Adrenal gland (tissue), 5 donors: Measurements from ENCODE around the gene KCNAB2.

Experiments
- POLR2A ChIP-seq, 2 donors: fragments of 450-650 bp; IDR thresholded peaks; one replicate each; pipeline ENCODE4 v1.6.1; 2017; ENCODE audit warnings: antibody characterized with exemption in 2 of 2, mild to moderate bottlenecking in 2 of 2, moderate library complexity in 1 of 2
- TF ChIP-seq, protein P1 (sequence below), 6 experiments: fragments of 450-650 bp in 4 of 6; fragments of 200-600 bp in 2 of 6; sonication (generic) in 1 of 6; IDR thresholded peaks; 1 replicate in 5 of 6; 2 replicates in 1 of 6; pipeline versions ENCODE4 v1.5.1 to v1.8.0; 2016 to 2021; ENCODE audit warnings: antibody characterized with exemption in 6 of 6, mild to moderate bottlenecking in 2 of 6, moderate library complexity in 1 of 6
- donor health status: DM: no; HTN: no; CAD: no.

DNA sequence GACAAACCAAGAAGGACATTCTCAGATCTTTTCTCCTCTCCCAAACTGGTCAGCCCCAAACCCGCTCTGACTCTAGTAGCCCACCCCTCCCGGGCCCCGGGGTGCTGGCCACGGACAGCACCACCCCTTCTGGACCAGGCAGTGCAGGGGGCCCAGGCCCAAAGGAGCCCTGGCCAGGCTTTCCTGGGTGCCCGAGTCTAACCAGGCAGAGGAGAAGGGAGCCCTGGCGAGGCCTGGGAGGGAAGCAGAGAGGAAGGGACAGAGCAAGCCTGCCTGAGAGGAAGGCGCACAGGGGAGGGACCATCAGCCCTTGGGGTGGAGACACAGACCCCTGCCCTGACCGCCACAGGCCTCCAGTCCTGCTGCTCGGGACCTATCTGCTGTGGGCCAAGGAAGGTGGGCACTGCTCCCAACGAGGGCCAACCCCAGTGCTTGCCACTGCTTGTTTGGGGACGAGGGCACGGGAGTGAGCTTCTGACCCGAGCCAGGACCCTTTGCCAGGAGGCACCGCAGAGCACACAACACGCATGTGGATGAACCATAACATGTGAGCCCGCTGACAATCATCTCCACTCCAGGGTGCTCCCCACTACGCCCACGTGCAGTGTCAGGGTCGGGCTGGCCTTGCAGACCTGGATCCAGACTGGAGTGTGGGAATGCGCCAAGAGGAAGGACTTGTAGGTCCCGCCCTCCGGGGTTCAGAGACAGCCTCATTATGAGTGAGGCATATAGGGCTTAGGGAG is 57.6 kb downstream of the KCNAB2 start:
- TF ChIP-seq, protein P1, sequence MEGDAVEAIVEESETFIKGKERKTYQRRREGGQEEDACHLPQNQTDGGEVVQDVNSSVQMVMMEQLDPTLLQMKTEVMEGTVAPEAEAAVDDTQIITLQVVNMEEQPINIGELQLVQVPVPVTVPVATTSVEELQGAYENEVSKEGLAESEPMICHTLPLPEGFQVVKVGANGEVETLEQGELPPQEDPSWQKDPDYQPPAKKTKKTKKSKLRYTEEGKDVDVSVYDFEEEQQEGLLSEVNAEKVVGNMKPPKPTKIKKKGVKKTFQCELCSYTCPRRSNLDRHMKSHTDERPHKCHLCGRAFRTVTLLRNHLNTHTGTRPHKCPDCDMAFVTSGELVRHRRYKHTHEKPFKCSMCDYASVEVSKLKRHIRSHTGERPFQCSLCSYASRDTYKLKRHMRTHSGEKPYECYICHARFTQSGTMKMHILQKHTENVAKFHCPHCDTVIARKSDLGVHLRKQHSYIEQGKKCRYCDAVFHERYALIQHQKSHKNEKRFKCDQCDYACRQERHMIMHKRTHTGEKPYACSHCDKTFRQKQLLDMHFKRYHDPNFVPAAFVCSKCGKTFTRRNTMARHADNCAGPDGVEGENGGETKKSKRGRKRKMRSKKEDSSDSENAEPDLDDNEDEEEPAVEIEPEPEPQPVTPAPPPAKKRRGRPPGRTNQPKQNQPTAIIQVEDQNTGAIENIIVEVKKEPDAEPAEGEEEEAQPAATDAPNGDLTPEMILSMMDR (IDR thresholded peaks at IDR 0.05): no peak
- TF ChIP-seq POLR2A (IDR thresholded peaks at IDR 0.05): no peak
